ENCODE data around the gene FGGY. TPM values are rescaled to one million over a fixed set of nuclear protein-coding genes. Genes with fewer than 3 reads are reported as not detected.

Gene FGGY
- total RNA-seq, 1 donor from 2014 or later: 9.0 TPM

DNA sequence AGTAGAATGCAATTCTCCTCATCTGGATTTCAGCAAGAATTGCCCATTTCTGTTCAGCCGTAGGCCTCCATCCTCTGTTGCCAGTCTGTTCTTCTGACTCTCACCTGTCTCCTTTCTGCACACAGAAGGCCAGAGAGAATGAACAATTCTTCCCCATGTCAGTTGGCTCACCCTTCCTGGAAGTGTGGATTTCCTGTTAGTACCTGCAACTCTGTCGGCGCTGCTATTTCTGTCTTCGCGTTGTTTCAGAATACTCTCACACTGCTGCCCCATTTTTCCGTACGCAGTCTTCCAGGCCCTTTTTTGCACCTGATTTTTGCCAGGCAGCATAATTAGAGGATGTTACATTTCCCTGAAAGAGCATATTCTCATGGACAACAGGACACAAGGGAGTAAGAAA, 200.7 kb downstream of the FGGY start:
- Mint-ChIP-seq H3K9me3 (ENCODE audit: low read depth) (peaks cover 14% of the 10 kb centered on the region), H3K4me1 (ENCODE audit: low read depth) (peaks cover 26% of the 10 kb centered on the region)

GRCh38 chr1:59498640-59499039, 201.7 kb downstream of the FGGY start:
- peak overlapping the region; percentile 60 for H3K27ac Mint-ChIP-seq (ENCODE audit: unreplicated experiment)
- TF ChIP-seq, protein P1, sequence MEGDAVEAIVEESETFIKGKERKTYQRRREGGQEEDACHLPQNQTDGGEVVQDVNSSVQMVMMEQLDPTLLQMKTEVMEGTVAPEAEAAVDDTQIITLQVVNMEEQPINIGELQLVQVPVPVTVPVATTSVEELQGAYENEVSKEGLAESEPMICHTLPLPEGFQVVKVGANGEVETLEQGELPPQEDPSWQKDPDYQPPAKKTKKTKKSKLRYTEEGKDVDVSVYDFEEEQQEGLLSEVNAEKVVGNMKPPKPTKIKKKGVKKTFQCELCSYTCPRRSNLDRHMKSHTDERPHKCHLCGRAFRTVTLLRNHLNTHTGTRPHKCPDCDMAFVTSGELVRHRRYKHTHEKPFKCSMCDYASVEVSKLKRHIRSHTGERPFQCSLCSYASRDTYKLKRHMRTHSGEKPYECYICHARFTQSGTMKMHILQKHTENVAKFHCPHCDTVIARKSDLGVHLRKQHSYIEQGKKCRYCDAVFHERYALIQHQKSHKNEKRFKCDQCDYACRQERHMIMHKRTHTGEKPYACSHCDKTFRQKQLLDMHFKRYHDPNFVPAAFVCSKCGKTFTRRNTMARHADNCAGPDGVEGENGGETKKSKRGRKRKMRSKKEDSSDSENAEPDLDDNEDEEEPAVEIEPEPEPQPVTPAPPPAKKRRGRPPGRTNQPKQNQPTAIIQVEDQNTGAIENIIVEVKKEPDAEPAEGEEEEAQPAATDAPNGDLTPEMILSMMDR (IDR thresholded peaks at IDR 0.05): no peak
- no peak for DNase-seq (ENCODE audit: low spot score)
- H3K4me1 Mint-ChIP-seq (ENCODE audit: low read depth): peaks cover 27% of the 10 kb centered on the region
- no peaks in the 10 kb centered on the region for H3K27me3 Mint-ChIP-seq (ENCODE audit: low read depth)
- no peaks in the 10 kb centered on the region for H3K36me3 Mint-ChIP-seq (ENCODE audit: low read depth)
- no peak overlapping the region for H3K4me3 Mint-ChIP-seq (ENCODE audit: unreplicated experiment)
- H3K9me3 Mint-ChIP-seq (ENCODE audit: low read depth): peaks cover 9% of the 10 kb centered on the region

More for the DNA sequence above, 200.7 kb downstream of the FGGY start:
- H3K4me3 Mint-ChIP-seq (ENCODE audit: unreplicated experiment): no peak overlapping the region
- TF ChIP-seq, protein P1 (IDR thresholded peaks at IDR 0.05): no peak
- H3K27ac Mint-ChIP-seq (ENCODE audit: unreplicated experiment): no peak overlapping the region
- H3K27me3 Mint-ChIP-seq (ENCODE audit: low read depth): no peaks in the 10 kb centered on the region
- H3K36me3 Mint-ChIP-seq (ENCODE audit: low read depth): peaks cover 1% of the 10 kb centered on the region
- DNase-seq (ENCODE audit: low spot score): no peak

DNA sequence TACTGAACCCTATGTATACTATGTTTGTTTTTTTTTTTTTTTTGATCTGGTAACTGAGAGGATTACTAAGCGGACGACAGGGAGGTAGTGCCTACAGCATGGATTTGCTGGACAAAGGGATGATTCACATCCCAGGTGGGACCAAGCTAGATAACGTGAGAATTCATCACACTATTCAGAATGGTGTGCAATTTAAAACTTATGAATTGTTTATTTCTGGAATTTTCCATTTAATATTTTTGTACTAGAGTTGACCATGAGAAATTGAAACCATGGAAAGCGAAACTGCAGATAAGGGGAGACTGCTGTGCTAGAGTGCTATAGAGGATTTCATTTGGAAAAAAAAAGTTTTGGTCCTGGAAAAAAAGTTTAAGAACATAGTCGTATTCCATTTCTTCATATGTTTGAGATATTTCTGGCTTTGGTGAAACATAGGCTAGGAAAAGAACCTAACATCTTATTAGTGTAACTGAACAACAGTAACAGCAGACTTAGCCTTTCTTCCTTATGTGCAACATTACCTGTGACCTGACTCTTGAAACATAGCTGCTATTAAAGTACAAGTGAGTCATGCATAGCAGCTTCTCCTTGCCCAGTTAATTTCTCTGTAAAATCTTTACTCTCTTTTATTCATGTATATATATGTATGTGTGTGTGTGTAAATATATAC, 202.5 kb downstream of the FGGY start:
- no peak overlapping the region for H3K4me3 Mint-ChIP-seq (ENCODE audit: unreplicated experiment)
- no peaks in the 10 kb centered on the region for H3K27me3 Mint-ChIP-seq (ENCODE audit: low read depth)
- no peaks in the 10 kb centered on the region for H3K36me3 Mint-ChIP-seq (ENCODE audit: low read depth)
- H3K27ac Mint-ChIP-seq (ENCODE audit: unreplicated experiment): no peak overlapping the region
- H3K9me3 Mint-ChIP-seq (ENCODE audit: low read depth): peaks cover 9% of the 10 kb centered on the region
- TF ChIP-seq, protein P1 (IDR thresholded peaks at IDR 0.05): no peak
- no peak for DNase-seq (ENCODE audit: low spot score)
- peaks cover 30% of the 10 kb centered on the region for H3K4me1 Mint-ChIP-seq (ENCODE audit: low read depth)

DNA sequence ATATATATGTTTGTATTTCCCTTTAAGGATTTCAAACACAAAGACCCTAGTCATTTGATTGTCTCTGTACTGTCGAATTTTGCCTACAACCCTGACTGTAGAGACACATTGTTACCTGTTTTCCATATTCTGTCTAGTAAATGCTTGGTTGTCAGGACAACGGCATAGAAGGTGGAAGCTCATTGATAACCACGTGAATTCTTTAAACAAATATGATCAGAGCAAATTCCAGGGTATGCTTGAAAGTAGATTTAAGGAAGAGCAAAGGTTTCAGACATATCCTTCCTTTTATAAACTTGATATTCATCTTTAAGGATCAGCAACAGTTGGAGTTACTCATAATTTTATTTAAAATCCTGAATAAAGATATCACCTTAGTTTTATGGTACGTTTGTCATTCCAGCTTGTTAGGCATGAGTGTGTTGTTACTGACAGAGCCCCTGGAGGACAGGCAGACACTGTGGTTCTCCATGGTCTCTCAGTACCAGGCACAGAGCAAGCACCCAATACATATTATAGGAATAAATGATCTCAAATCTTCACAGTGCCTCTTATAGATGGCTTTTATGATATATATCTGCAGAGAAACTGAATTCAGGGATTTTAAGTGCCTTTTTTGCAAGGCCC, 203.2 kb downstream of the FGGY start:
- Mint-ChIP-seq H3K36me3 (ENCODE audit: low read depth) (no peaks in the 10 kb centered on the region), H3K9me3 (ENCODE audit: low read depth) (peaks cover 9% of the 10 kb centered on the region), H3K4me3 (ENCODE audit: unreplicated experiment) (no peak overlapping the region), H3K27me3 (ENCODE audit: low read depth) (no peaks in the 10 kb centered on the region), H3K4me1 (ENCODE audit: low read depth) (peaks cover 34% of the 10 kb centered on the region), H3K27ac (ENCODE audit: unreplicated experiment) (no peak overlapping the region)
- DNase-seq (ENCODE audit: low spot score): no peak
- TF ChIP-seq, protein P1 (IDR thresholded peaks at IDR 0.05): no peak

DNA sequence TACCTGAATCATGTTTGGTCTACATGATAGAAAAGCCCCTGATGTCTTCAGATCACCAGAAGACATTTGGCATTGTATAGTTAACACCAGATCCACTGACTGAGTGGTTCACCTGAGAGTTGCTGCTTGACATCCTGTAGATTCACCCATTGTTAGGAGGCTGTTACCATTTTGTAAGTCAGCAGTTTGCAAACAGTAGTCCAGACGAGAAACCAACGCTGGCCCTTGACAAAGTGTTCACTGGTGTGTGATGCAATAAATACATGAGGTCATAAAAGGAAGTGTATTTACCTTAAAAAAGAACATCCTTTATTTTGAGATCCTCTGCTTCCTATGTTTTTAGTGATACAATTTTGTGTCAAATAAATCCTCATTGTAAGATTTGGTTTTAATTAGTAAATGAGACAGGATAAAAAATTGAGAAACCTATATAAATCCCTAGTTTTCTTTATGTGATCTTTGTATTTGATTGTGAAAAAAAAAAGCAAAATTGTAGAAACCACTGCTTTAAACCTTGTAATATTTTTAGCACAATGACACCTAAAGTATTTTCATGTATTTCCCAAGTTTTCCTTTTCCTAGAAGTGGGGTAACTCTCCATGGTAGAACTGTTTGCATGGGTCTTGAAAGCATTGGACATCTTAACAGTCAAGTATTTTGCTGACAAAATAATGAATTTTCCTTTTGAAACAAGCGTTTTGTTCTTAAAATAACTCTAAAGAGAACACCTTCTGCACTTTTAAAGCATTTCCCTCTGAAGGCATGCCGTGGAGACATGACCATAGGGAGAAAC, 204.3 kb downstream of the FGGY start:
- Mint-ChIP-seq H3K4me1 (ENCODE audit: low read depth) (peaks cover 37% of the 10 kb centered on the region), H3K27ac (ENCODE audit: unreplicated experiment) (no peak overlapping the region), H3K36me3 (ENCODE audit: low read depth) (no peaks in the 10 kb centered on the region), H3K9me3 (ENCODE audit: low read depth) (peaks cover 2% of the 10 kb centered on the region), H3K4me3 (ENCODE audit: unreplicated experiment) (no peak overlapping the region), H3K27me3 (ENCODE audit: low read depth) (no peaks in the 10 kb centered on the region)
- TF ChIP-seq, protein P1 (IDR thresholded peaks at IDR 0.05): no peak
- no peak for DNase-seq (ENCODE audit: low spot score)

All from chondrocyte (in vitro differentiated cells).